CD4-positive, alpha-beta T cell treated with Interleukin-6 at 100 ng/mL for 8 hours (primary cell): ENCODE results near the gene ADGRL1.
A peak's percentile ranks its signal among the peaks of the same experiment; 100 is the strongest.
"Not testable (repeated sequence)": the region's sequence is repeated elsewhere in the genome, so short reads cannot be mapped to it uniquely, and the experiment has no call there.

Experiments used
- DNase-seq: peaks from one replicate; pipeline ENCODE4 v3.0.0-alpha.2; 2020; ENCODE audit warnings: mixed read lengths, low spot score

Gene ADGRL1

GRCh38 chr19:14205452-14206287, at the start of gene ADGRL1:
ADGRL1 (minus strand) TSS chr19:14206169; CDS start chr19:14183602, 22,567 bp downstream.
- DNase-seq: peak; percentile 23

DNA sequence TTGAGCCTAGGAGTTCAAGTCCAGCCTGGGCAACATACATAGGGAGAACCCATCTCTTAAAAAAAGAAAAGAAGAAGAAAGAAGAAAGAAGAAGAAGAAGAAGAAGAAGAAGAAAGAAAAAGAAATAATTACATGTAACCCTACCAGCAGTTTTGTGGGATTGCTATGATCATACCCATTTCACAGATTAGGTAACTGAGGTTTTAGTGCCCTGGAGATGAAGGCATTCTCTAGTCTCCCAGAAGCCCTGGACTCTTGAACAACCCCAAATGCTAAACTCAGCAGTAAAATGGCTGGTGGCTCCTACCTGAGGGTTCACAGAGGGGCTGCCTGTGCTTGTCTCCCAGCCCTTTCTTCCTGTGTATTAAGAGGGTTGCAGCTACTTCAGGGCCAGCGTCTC, 49.3 kb upstream of the ADGRL1 start:
- DNase-seq: not testable (repeated sequence)

GRCh38 chr19:14253822-14254599, 48.0 kb upstream of the ADGRL1 start:
- DNase-seq: not testable (repeated sequence)

- DNase-seq: not testable (repeated sequence)
These were observed 46.2 kb upstream of the ADGRL1 start for GRCh38 chr19:14252136-14252535.

DNA sequence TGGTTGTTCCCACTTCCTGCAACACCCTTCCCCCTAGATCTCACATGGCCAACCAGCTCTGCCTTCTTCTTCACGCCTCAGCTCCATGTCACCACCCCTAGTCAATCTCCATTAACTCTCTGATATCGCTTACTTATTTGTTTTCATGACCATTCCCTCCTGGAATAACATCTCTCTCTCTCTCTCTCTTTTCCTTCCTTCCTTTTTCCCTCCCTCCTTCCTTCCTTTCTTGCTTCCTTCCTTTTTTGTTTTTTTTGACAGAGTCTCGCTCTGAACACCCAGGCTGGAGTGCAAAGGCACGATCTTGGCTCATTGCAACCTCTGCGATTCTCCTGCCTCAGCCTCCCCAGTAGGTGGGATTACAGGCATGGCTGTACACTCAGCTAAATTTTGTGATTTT, 44.9 kb upstream of the ADGRL1 start:
- DNase-seq: no peak

- DNase-seq: not testable (repeated sequence)
These were observed 44.3 kb upstream of the ADGRL1 start for GRCh38 chr19:14250315-14250714.

DNA sequence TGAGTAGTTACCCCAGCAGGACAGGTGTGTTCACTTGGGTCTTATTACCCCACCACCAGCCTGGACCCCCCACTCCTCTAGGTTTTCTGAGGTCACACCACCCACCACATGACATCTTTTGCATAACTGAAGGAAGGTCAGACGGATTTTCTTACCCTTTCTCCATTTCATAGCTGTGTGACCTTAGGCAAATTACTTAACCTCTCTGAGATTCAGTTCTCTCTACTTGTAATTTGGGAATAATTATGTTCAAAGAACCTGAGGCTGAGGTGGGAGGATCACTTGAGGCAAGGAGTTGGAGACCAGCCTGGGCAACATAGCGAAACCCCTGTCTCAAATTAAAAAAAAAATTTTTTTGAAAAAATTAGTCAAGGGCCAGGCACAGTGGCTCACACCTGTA, 43.9 kb upstream of the ADGRL1 start:
- not testable (repeated sequence) for DNase-seq

- not testable (repeated sequence) for DNase-seq
These were observed 43.2 kb upstream of the ADGRL1 start for GRCh38 chr19:14249012-14249754.

GRCh38 chr19:14248578-14249011, 42.6 kb upstream of the ADGRL1 start:
- peak; percentile 25 for DNase-seq

GRCh38 chr19:14247548-14248471, 41.8 kb upstream of the ADGRL1 start:
- DNase-seq: not testable (repeated sequence)

DNA sequence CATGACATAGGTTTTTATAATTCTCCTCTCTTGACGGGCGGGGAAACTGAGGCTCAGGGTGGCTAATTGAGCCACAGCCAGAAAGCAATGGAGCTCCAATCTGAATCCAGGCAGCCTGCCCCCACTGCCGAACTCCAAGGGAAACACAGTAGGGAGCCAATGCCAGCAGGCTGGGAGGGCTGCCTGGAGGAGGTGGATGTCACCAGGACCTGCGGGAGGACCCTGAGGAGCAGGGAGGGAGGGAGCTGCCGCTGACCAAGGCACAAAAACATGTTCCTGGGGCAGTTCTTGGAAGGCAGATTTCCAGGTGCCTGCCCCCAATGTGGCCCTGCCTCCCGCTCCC, 41.2 kb upstream of the ADGRL1 start:
- DNase-seq: not testable (repeated sequence)

DNA sequence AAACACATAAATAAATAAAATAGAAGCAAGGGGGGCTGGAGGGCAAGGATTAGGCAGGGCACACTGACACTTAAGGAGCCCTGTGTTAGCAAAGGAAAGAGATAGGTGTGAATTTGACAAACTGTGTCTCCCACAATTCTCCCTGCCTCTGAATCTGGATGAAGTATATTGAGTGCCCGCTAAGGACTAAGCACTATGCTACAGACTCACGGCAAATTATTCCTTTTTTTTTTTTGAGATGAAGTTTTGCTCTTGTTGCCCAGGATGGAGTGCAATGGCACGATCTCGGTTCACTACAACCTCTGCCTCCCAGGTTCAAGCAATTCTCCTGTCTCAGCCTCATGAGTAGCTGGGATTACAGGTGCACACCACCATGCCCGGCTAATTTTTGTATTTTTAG, 38.4 kb upstream of the ADGRL1 start:
- DNase-seq: not testable (repeated sequence)

DNA sequence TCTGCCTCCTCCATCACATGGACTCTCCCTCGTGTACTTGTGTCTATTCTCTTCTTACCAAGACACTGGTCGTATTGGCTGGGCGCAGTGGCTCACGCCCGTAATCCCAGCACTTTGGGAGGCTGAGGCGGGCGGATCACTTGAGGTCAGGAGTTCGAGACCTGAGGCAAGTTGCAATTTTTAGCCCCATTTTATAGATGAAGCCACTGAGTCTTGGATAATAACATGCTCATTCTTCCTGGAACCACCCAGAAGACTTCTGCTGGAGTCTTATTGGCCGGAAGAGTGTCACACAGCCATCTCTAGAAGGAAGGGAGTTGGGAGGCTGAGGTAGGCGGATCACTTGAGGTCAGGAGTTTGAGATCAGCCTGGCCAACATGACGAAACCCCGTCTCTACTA, 37.7 kb upstream of the ADGRL1 start:
- not testable (repeated sequence) for DNase-seq

- DNase-seq: no peak
These were observed 31.3 kb upstream of the ADGRL1 start for GRCh38 chr19:14237014-14237941.

DNA sequence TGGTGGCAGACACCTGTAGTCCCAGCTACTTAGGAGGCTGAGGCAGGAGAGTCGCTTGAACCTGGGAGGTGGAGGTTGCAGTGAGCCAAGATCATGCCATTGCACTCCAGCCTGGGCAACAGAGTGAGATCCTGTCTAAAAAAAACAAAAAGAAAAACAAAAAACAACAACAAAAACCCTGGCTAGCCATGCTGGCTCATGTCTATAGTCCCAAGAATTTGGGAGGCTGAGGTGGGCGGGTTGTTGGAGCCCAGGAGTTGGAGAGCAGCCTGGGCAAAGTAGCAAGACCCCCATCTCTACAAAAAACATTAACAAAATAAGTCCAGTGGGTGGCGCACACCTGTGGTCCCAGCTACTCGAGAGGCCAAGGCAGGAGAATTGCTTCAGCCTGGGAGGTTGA, 27.0 kb upstream of the ADGRL1 start:
- DNase-seq: not testable (repeated sequence)

DNA sequence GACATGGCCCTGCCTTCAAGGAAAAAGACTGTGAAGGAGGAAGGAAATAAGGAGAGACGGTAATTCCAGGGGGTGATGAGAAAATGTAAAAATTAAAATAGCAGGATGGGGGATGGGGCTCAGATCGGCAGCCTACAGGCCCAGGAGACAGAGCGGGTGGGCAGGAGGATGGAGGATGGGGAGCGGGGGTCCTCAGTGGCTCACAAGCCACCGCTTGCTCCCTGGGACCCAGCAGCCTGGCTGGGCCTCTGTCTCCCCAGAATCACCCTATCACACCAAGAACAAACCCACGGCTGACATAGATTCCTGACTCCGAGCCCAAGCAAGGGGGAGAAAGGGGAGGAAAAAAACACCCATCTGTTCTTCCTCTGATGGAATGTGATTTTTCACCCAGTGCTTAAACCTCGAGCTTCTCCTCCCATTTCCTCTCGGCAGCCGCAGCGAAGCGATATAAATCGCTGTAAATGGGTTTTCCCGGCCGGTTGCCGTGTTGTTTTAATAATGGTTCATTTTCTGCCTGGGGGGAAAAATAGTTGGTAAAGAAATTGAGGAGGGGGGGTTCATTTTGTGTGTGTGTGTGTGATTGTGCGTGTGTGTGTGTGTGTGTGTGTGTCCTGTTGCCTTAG, 22.6 kb upstream of the ADGRL1 start:
- not testable (repeated sequence) for DNase-seq

GRCh38 chr19:14226498-14226897, 20.5 kb upstream of the ADGRL1 start:
- not testable (repeated sequence) for DNase-seq

- DNase-seq: no peak
These were observed 16.9 kb upstream of the ADGRL1 start for GRCh38 chr19:14222886-14223285.

GRCh38 chr19:14221345-14221744, 15.4 kb upstream of the ADGRL1 start:
- DNase-seq: peak; percentile 75
